CD14-positive monocyte (primary cell): Measurements from ENCODE around the gene ADH1A. TPM values are rescaled to one million over a fixed set of nuclear protein-coding genes. Genes with fewer than 3 reads are reported as not detected.
"Not testable (repeated sequence)": the region's sequence is repeated elsewhere in the genome, so short reads cannot be mapped to it uniquely, and the experiment has no call there.

Experiments used
- DNase-seq, 3 donors: peaks; one replicate each; pipeline ENCODE4 v3.0.0-alpha.2; 2011 to 2022
- H2AFZ ChIP-seq: 2 replicates; pipeline ENCODE4 v1.6.0; 2012; ENCODE audit warnings: mild to moderate bottlenecking, low read depth, low read length, inconsistent platforms; ENCODE audit not compliant: insufficient read depth, poor library complexity, severe bottlenecking
- H3K27ac ChIP-seq, 2 donors: 1 replicate in 1 of 2; 2 replicates in 1 of 2; pipeline ENCODE4 v1.5.1; 2012 to 2013; ENCODE audit warnings: low read length in 2 of 2, control low read depth in 1 of 2, inconsistent platforms in 1 of 2, low read depth in 1 of 2, mild to moderate bottlenecking in 1 of 2
- H3K27me3 ChIP-seq, 2 donors: one replicate each; pipeline versions ENCODE4 v1.6.0 to v1.6.1; 2011 to 2013; ENCODE audit warnings: low read length in 2 of 2; ENCODE audit not compliant: control insufficient read depth in 2 of 2, insufficient read depth in 2 of 2
- H3K36me3 ChIP-seq, 2 donors: replicated peaks in 1 of 2; 1 replicate in 1 of 2; 2 replicates in 1 of 2; pipeline versions ENCODE4 v1.5.1 to v1.6.1; 2012 to 2013; ENCODE audit warnings: low read length in 2 of 2, control low read depth in 1 of 2, inconsistent platforms in 1 of 2, mild to moderate bottlenecking in 1 of 2; ENCODE audit not compliant: insufficient read depth in 2 of 2, control insufficient read depth in 1 of 2
- H3K4me1 ChIP-seq, 2 donors: 1 replicate in 1 of 2; 2 replicates in 1 of 2; pipeline versions ENCODE4 v1.5.1 to v1.6.1; 2012 to 2013; ENCODE audit warnings: low read length in 2 of 2, control low read depth in 1 of 2, inconsistent platforms in 1 of 2, mild to moderate bottlenecking in 1 of 2, moderate library complexity in 1 of 2; ENCODE audit not compliant: insufficient read depth in 2 of 2, control insufficient read depth in 1 of 2
- H3K4me2 ChIP-seq: replicated peaks from 2 replicates; pipeline ENCODE3; 2012; ENCODE audit warnings: low read length, moderate library complexity, mild to moderate bottlenecking; ENCODE audit not compliant: poor library complexity, severe bottlenecking; ENCODE audit errors: extremely low read depth
- H3K4me3 ChIP-seq, 3 experiments: fragments of 200-600 bp in 1 of 3; sonication (generic) in 1 of 3; replicated peaks in 1 of 3; 1 replicate in 2 of 3; 2 replicates in 1 of 3; pipeline ENCODE4 v1.5.1; 2011 to 2013; ENCODE audit warnings: low read length in 3 of 3, mild to moderate bottlenecking in 3 of 3, control low read depth in 2 of 3, low read depth in 2 of 3, inconsistent platforms in 1 of 3, moderate library complexity in 1 of 3
- H3K79me2 ChIP-seq: 2 replicates; pipeline ENCODE4 v1.6.0; 2012; ENCODE audit warnings: mild to moderate bottlenecking, control low read depth, inconsistent platforms, low read length, moderate library complexity; ENCODE audit not compliant: insufficient read depth
- H3K9ac ChIP-seq: 2 replicates; pipeline ENCODE4 v1.6.0; 2017; ENCODE audit warnings: low read length, mild to moderate bottlenecking; ENCODE audit not compliant: insufficient read depth, poor library complexity, severe bottlenecking
- H3K9me3 ChIP-seq, 2 donors: replicated peaks in 1 of 2; 1 replicate in 1 of 2; 2 replicates in 1 of 2; pipeline versions ENCODE4 v1.5.1 to v1.6.1; 2012 to 2013; ENCODE audit warnings: low read length in 2 of 2, control low read depth in 1 of 2; ENCODE audit not compliant: control insufficient read depth in 1 of 2, insufficient read depth in 1 of 2
- H4K20me1 ChIP-seq: 2 replicates; pipeline ENCODE4 v1.6.0; 2012; ENCODE audit warnings: mild to moderate bottlenecking, low read length, control low read depth, moderate library complexity; ENCODE audit not compliant: insufficient read depth
- H3K27ac Mint-ChIP-seq, 7 donors: one replicate each; pipeline ENCODE4 v1.8.0; 2020; ENCODE audit warnings: mild to moderate bottlenecking in 7 of 7, mixed read lengths in 7 of 7, moderate library complexity in 6 of 7, inconsistent platforms in 2 of 7
- H3K27me3 Mint-ChIP-seq, 3 donors: one replicate each; pipeline ENCODE4 v1.8.0; 2021 to 2022; ENCODE audit warnings: low read depth in 3 of 3, mild to moderate bottlenecking in 3 of 3, mixed read lengths in 3 of 3, moderate library complexity in 3 of 3, inconsistent platforms in 1 of 3
- H3K36me3 Mint-ChIP-seq, 2 donors: one replicate each; pipeline ENCODE4 v1.8.0; 2020; ENCODE audit warnings: mixed read lengths in 2 of 2, inconsistent platforms in 1 of 2, mild to moderate bottlenecking in 1 of 2
- H3K4me1 Mint-ChIP-seq: one replicate; pipeline ENCODE4 v1.8.0; 2020; ENCODE audit warnings: mild to moderate bottlenecking, mixed read lengths
- H3K4me3 Mint-ChIP-seq, 2 donors: one replicate each; pipeline ENCODE4 v1.8.0; 2020; ENCODE audit warnings: mild to moderate bottlenecking in 2 of 2, mixed read lengths in 2 of 2, moderate library complexity in 1 of 2
- H3K9me3 Mint-ChIP-seq, 7 donors: one replicate each; pipeline ENCODE4 v1.8.0; 2020 to 2022; ENCODE audit warnings: mixed read lengths in 7 of 7, mild to moderate bottlenecking in 6 of 7, moderate library complexity in 6 of 7, inconsistent platforms in 2 of 7
- WGBS: methylation state at CpG from one replicate; pipeline ENCODE4 v1.1.5; 2013; ENCODE audit warnings: missing lambda C conversion rate; ENCODE audit not compliant: insufficient coverage; 5-methylcytosine and 5-hydroxymethylcytosine counted together
- intact Hi-C, 2 donors: fragments of 100-400 bp; cut with micrococcal nuclease; formaldehyde crosslinking; loops; one replicate each; pipeline versions ENCODE4 v1.15.0 to v1.15.1; 2023
- polyA plus RNA-seq, 3 donors: library from polyadenylated mRNA; depleted of rRNA in 1 of 3; unstranded in 2 of 3; stranded (reverse) in 1 of 3; fragments of 300-500 nt in 2 of 3; fragments of >200 nt in 1 of 3; fragmentation: Illumina TruSeq in 2 of 3; gene quantifications; 1 replicate in 2 of 3; 2 replicates in 1 of 3; pipeline ENCODE4 v1.2.3, GENCODE V29; 2012 to 2021

Gene ADH1A
- polyA plus RNA-seq, 3 donors, result not detected

GRCh38 chr4:99228706-99229105 is 62.1 kb downstream of the ADH1A start:
- H3K36me3 ChIP-seq, H3K9ac ChIP-seq, DNase-seq, H3K27me3 ChIP-seq, H2AFZ ChIP-seq, intact Hi-C loops, H3K4me3 Mint-ChIP-seq, H3K36me3 Mint-ChIP-seq, H3K27ac ChIP-seq, H3K4me2 ChIP-seq, H3K27ac Mint-ChIP-seq, H3K4me1 ChIP-seq, H3K9me3 ChIP-seq, H3K4me3 ChIP-seq, H3K4me1 Mint-ChIP-seq, H4K20me1 ChIP-seq, H3K27me3 Mint-ChIP-seq, H3K79me2 ChIP-seq: not testable (repeated sequence)
- H3K9me3 Mint-ChIP-seq, result peaks cover 4 to 22% (median 13%) of the 10 kb centered on the region in 7 donors
- no CpG with 5 or more reads among the region's 1 CpG for WGBS

- DNase-seq, H4K20me1 ChIP-seq, H3K27ac Mint-ChIP-seq, H3K4me3 Mint-ChIP-seq, H3K9me3 ChIP-seq, H3K27me3 Mint-ChIP-seq, H3K79me2 ChIP-seq, H3K4me1 ChIP-seq, H2AFZ ChIP-seq, H3K4me3 ChIP-seq, H3K36me3 ChIP-seq, H3K9ac ChIP-seq, intact Hi-C loops, H3K27me3 ChIP-seq, H3K27ac ChIP-seq, H3K4me1 Mint-ChIP-seq, H3K4me2 ChIP-seq, H3K36me3 Mint-ChIP-seq: not testable (repeated sequence)
- no CpG with 5 or more reads among the region's 4 CpGs for WGBS
- peaks cover 4 to 22% (median 14%) of the 10 kb centered on the region in 7 donors for H3K9me3 Mint-ChIP-seq
These were observed 63.1 kb downstream of the ADH1A start for GRCh38 chr4:99227646-99228045.

Other genes with a start within 250 kb of the ADH1A start
- gene ADH5, start 202.2 kb downstream of the ADH1A start, polyA plus RNA-seq, result 10 to 100 TPM; 31.7 to 93.5 (median 79.3) TPM
- not detected for gene ADH4, start 146.7 kb downstream of the ADH1A start, polyA plus RNA-seq
- gene ADH6, start 71.7 kb downstream of the ADH1A start, polyA plus RNA-seq, result not detected
- gene ADH1B, start 30.4 kb upstream of the ADH1A start, polyA plus RNA-seq, result not detected
- gene ADH1C, start 61.8 kb upstream of the ADH1A start, polyA plus RNA-seq, result not detected
- not detected for gene ADH7, start 144.4 kb upstream of the ADH1A start, polyA plus RNA-seq
- not detected for gene C4orf17, start 220.0 kb upstream of the ADH1A start, polyA plus RNA-seq